CD14-positive monocyte (primary cell): ENCODE measurements around the gene DCLK1. TPM values are rescaled to one million over a fixed set of nuclear protein-coding genes. Genes with fewer than 3 reads are reported as not detected.

ENCODE experiments used
- DNase-seq, 3 donors: peaks; one replicate each; pipeline ENCODE4 v3.0.0-alpha.2; 2011 to 2022
- H2AFZ ChIP-seq: 2 replicates; pipeline ENCODE4 v1.6.0; 2012; ENCODE audit warnings: mild to moderate bottlenecking, low read depth, low read length, inconsistent platforms; ENCODE audit not compliant: insufficient read depth, poor library complexity, severe bottlenecking
- H3K27ac ChIP-seq, 2 donors: 1 replicate in 1 of 2; 2 replicates in 1 of 2; pipeline ENCODE4 v1.5.1; 2012 to 2013; ENCODE audit warnings: low read length in 2 of 2, control low read depth in 1 of 2, inconsistent platforms in 1 of 2, low read depth in 1 of 2, mild to moderate bottlenecking in 1 of 2
- H3K27me3 ChIP-seq, 2 donors: one replicate each; pipeline versions ENCODE4 v1.6.0 to v1.6.1; 2011 to 2013; ENCODE audit warnings: low read length in 2 of 2; ENCODE audit not compliant: control insufficient read depth in 2 of 2, insufficient read depth in 2 of 2
- H3K36me3 ChIP-seq, 2 donors: replicated peaks in 1 of 2; 1 replicate in 1 of 2; 2 replicates in 1 of 2; pipeline versions ENCODE4 v1.5.1 to v1.6.1; 2012 to 2013; ENCODE audit warnings: low read length in 2 of 2, control low read depth in 1 of 2, inconsistent platforms in 1 of 2, mild to moderate bottlenecking in 1 of 2; ENCODE audit not compliant: insufficient read depth in 2 of 2, control insufficient read depth in 1 of 2
- H3K4me1 ChIP-seq, 2 donors: 1 replicate in 1 of 2; 2 replicates in 1 of 2; pipeline versions ENCODE4 v1.5.1 to v1.6.1; 2012 to 2013; ENCODE audit warnings: low read length in 2 of 2, control low read depth in 1 of 2, inconsistent platforms in 1 of 2, mild to moderate bottlenecking in 1 of 2, moderate library complexity in 1 of 2; ENCODE audit not compliant: insufficient read depth in 2 of 2, control insufficient read depth in 1 of 2
- H3K4me2 ChIP-seq: replicated peaks from 2 replicates; pipeline ENCODE3; 2012; ENCODE audit warnings: low read length, moderate library complexity, mild to moderate bottlenecking; ENCODE audit not compliant: poor library complexity, severe bottlenecking; ENCODE audit errors: extremely low read depth
- H3K4me3 ChIP-seq, 3 experiments: fragments of 200-600 bp in 1 of 3; sonication (generic) in 1 of 3; replicated peaks in 1 of 3; 1 replicate in 2 of 3; 2 replicates in 1 of 3; pipeline ENCODE4 v1.5.1; 2011 to 2013; ENCODE audit warnings: low read length in 3 of 3, mild to moderate bottlenecking in 3 of 3, control low read depth in 2 of 3, low read depth in 2 of 3, inconsistent platforms in 1 of 3, moderate library complexity in 1 of 3
- H3K79me2 ChIP-seq: 2 replicates; pipeline ENCODE4 v1.6.0; 2012; ENCODE audit warnings: mild to moderate bottlenecking, control low read depth, inconsistent platforms, low read length, moderate library complexity; ENCODE audit not compliant: insufficient read depth
- H3K9ac ChIP-seq: 2 replicates; pipeline ENCODE4 v1.6.0; 2017; ENCODE audit warnings: low read length, mild to moderate bottlenecking; ENCODE audit not compliant: insufficient read depth, poor library complexity, severe bottlenecking
- H3K9me3 ChIP-seq, 2 donors: replicated peaks in 1 of 2; 1 replicate in 1 of 2; 2 replicates in 1 of 2; pipeline versions ENCODE4 v1.5.1 to v1.6.1; 2012 to 2013; ENCODE audit warnings: low read length in 2 of 2, control low read depth in 1 of 2; ENCODE audit not compliant: control insufficient read depth in 1 of 2, insufficient read depth in 1 of 2
- H4K20me1 ChIP-seq: 2 replicates; pipeline ENCODE4 v1.6.0; 2012; ENCODE audit warnings: mild to moderate bottlenecking, low read length, control low read depth, moderate library complexity; ENCODE audit not compliant: insufficient read depth
- H3K27ac Mint-ChIP-seq, 7 donors: one replicate each; pipeline ENCODE4 v1.8.0; 2020; ENCODE audit warnings: mild to moderate bottlenecking in 7 of 7, mixed read lengths in 7 of 7, moderate library complexity in 6 of 7, inconsistent platforms in 2 of 7
- H3K27me3 Mint-ChIP-seq, 3 donors: one replicate each; pipeline ENCODE4 v1.8.0; 2021 to 2022; ENCODE audit warnings: low read depth in 3 of 3, mild to moderate bottlenecking in 3 of 3, mixed read lengths in 3 of 3, moderate library complexity in 3 of 3, inconsistent platforms in 1 of 3
- H3K36me3 Mint-ChIP-seq, 2 donors: one replicate each; pipeline ENCODE4 v1.8.0; 2020; ENCODE audit warnings: mixed read lengths in 2 of 2, inconsistent platforms in 1 of 2, mild to moderate bottlenecking in 1 of 2
- H3K4me1 Mint-ChIP-seq: one replicate; pipeline ENCODE4 v1.8.0; 2020; ENCODE audit warnings: mild to moderate bottlenecking, mixed read lengths
- H3K4me3 Mint-ChIP-seq, 2 donors: one replicate each; pipeline ENCODE4 v1.8.0; 2020; ENCODE audit warnings: mild to moderate bottlenecking in 2 of 2, mixed read lengths in 2 of 2, moderate library complexity in 1 of 2
- H3K9me3 Mint-ChIP-seq, 7 donors: one replicate each; pipeline ENCODE4 v1.8.0; 2020 to 2022; ENCODE audit warnings: mixed read lengths in 7 of 7, mild to moderate bottlenecking in 6 of 7, moderate library complexity in 6 of 7, inconsistent platforms in 2 of 7
- WGBS: methylation state at CpG from one replicate; pipeline ENCODE4 v1.1.5; 2013; ENCODE audit warnings: missing lambda C conversion rate; ENCODE audit not compliant: insufficient coverage; 5-methylcytosine and 5-hydroxymethylcytosine counted together
- intact Hi-C, 2 donors: fragments of 100-400 bp; cut with micrococcal nuclease; formaldehyde crosslinking; loops; one replicate each; pipeline versions ENCODE4 v1.15.0 to v1.15.1; 2023
- polyA plus RNA-seq, 3 donors: library from polyadenylated mRNA; depleted of rRNA in 1 of 3; unstranded in 2 of 3; stranded (reverse) in 1 of 3; fragments of 300-500 nt in 2 of 3; fragments of >200 nt in 1 of 3; fragmentation: Illumina TruSeq in 2 of 3; gene quantifications; 1 replicate in 2 of 3; 2 replicates in 1 of 3; pipeline ENCODE4 v1.2.3, GENCODE V29; 2012 to 2021
- TF ChIP-seq, protein P1 (sequence below): fragments of 200-600 bp; IDR thresholded peaks from one replicate; pipeline ENCODE4 v1.8.0; 2022; ENCODE audit warnings: antibody characterized with exemption, mild to moderate bottlenecking

Gene DCLK1
- polyA plus RNA-seq, 3 donors, result not detected

DNA sequence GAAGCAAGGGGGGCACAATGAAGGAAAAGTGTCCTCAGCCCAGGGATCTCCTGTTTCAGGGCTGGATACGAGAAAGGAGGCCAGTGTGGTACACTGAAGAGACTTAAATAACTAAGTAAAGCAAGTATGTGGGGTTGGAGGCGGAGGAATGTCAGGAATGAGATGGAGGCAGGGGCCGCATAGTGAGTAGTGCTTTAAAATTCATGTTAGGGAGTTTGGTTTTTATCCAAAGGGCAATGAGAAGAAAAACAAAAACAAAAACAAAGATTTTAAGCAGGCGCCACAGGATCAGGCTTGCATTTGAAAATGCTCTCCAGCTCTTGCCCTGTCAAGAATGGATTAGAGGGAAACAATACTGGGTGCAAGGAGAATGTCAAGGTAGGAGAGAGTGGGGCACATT, 273.4 kb downstream of the DCLK1 start:
- Mint-ChIP-seq H3K9me3 (peaks cover 0 to 14% (median 6%) of the 10 kb centered on the region in 7 donors), H3K36me3 (no peaks in the 10 kb centered on the region), H3K4me3 (no peak overlapping the region), H3K4me1 (no peaks in the 10 kb centered on the region), H3K27ac (no peak overlapping the region), H3K27me3 (peaks cover 3 to 15% (median 11%) of the 10 kb centered on the region in 3 donors)
- Histone ChIP-seq H4K20me1 (no peaks in the 10 kb centered on the region), H3K79me2 (no peaks in the 10 kb centered on the region), H3K27ac (no peak overlapping the region), H3K4me2 (no peak overlapping the region), H3K9ac (no peak overlapping the region), H2AFZ (no peak overlapping the region), H3K9me3 (no peaks in the 10 kb centered on the region), H3K36me3 (no peaks in the 10 kb centered on the region), H3K4me1 (no peaks in the 10 kb centered on the region), H3K27me3 (peaks cover 0 to 9% of the 10 kb centered on the region in 2 donors), H3K4me3 (no peak overlapping the region)
- no peak for DNase-seq
- TF ChIP-seq, protein P1, sequence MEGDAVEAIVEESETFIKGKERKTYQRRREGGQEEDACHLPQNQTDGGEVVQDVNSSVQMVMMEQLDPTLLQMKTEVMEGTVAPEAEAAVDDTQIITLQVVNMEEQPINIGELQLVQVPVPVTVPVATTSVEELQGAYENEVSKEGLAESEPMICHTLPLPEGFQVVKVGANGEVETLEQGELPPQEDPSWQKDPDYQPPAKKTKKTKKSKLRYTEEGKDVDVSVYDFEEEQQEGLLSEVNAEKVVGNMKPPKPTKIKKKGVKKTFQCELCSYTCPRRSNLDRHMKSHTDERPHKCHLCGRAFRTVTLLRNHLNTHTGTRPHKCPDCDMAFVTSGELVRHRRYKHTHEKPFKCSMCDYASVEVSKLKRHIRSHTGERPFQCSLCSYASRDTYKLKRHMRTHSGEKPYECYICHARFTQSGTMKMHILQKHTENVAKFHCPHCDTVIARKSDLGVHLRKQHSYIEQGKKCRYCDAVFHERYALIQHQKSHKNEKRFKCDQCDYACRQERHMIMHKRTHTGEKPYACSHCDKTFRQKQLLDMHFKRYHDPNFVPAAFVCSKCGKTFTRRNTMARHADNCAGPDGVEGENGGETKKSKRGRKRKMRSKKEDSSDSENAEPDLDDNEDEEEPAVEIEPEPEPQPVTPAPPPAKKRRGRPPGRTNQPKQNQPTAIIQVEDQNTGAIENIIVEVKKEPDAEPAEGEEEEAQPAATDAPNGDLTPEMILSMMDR, result no peak
- WGBS, result 68% methylated on average over 2 of the region's 4 CpGs
- intact Hi-C loops, result no loop called here

DNA sequence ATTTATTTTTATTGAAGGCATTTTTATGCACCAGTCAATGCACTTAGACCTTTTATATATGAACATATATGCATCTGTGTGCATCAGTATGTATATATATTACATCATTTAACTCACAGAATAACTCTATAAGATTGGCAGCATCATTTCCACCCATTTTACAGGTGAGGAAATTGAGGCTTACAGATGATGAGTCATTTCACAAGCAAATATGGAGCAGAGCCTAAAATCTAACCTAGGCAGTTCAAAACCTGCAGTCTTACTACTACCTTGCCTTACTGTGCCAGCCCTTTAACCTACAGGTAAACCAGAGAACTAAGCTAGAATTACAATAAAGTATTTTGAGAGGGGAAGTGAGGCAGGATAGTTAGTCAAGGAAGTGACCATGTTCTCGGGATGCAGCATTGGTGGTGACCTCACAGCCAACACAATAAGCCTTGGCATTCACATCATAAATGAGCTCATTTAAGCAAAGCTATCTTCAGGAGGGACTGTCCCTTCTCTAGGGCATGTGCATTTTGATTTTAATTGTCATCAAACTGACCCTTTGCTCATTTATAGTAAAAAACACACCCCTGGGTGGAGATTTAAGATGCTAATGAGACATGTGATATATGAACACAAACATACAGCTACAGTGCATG, 274.3 kb downstream of the DCLK1 start:
- no peak overlapping the region for H3K27ac Mint-ChIP-seq
- peaks cover 0 to 13% (median 6%) of the 10 kb centered on the region in 7 donors for H3K9me3 Mint-ChIP-seq

More for the DNA sequence above, 274.3 kb downstream of the DCLK1 start:
- WGBS, result no CpG with 5 or more reads among the region's 1 CpG
- Histone ChIP-seq H3K9me3 (no peaks in the 10 kb centered on the region), H3K4me3 (no peak overlapping the region), H3K79me2 (no peaks in the 10 kb centered on the region), H3K27me3 (peaks cover 0 to 9% of the 10 kb centered on the region in 2 donors), H3K9ac (no peak overlapping the region), H2AFZ (no peak overlapping the region), H3K4me1 (no peaks in the 10 kb centered on the region), H3K4me2 (no peak overlapping the region), H3K27ac (no peak overlapping the region), H3K36me3 (no peaks in the 10 kb centered on the region), H4K20me1 (no peaks in the 10 kb centered on the region)
- no peaks in the 10 kb centered on the region for H3K4me1 Mint-ChIP-seq
- no peak for DNase-seq
- H3K27me3 Mint-ChIP-seq, result peaks cover 3 to 15% (median 11%) of the 10 kb centered on the region in 3 donors
- H3K4me3 Mint-ChIP-seq, result no peak overlapping the region
- H3K36me3 Mint-ChIP-seq, result no peaks in the 10 kb centered on the region
- intact Hi-C loops, result no loop called here
- TF ChIP-seq, protein P1, result no peak
